H4 (cell line): Measurements from ENCODE around the gene LMNTD2. TPM values are rescaled to one million over a fixed set of nuclear protein-coding genes. Genes with fewer than 3 reads are reported as not detected.
A peak's percentile ranks its signal among the peaks of the same experiment; 100 is the strongest.
"Not testable (repeated sequence)": the region's sequence is repeated elsewhere in the genome, so short reads cannot be mapped to it uniquely, and the experiment has no call there.

Source experiments
- DNase-seq: peaks from one replicate; pipeline ENCODE4 v3.0.0-alpha.2; 2015; ENCODE audit warnings: low spot score
- total RNA-seq: library from RNA; depleted of rRNA; stranded (reverse); fragments of >200 nt; shearing (Covaris generic); gene quantifications from 2 replicates; pipeline ENCODE4 v1.2.3, GENCODE V29; 2014

The LMNTD2 gene
- total RNA-seq, 1 experiment from 2014 or later: 1.4 TPM

GRCh38 chr11:535210-535518, 25.4 kb downstream of the LMNTD2 start:
- no peak for DNase-seq

- no peak for DNase-seq
Observed at GRCh38 chr11:534396-535209, 25.9 kb downstream of the LMNTD2 start.

GRCh38 chr11:533586-534395, 26.7 kb downstream of the LMNTD2 start:
- DNase-seq: no peak

- no peak for DNase-seq
Observed at GRCh38 chr11:532986-533585, 27.5 kb downstream of the LMNTD2 start.

- no peak for DNase-seq
Observed at GRCh38 chr11:532527-532985, 28.0 kb downstream of the LMNTD2 start.

- DNase-seq: no peak
Observed at GRCh38 chr11:531919-532526, 28.5 kb downstream of the LMNTD2 start.

- DNase-seq: no peak
Observed at GRCh38 chr11:530960-531831, 29.3 kb downstream of the LMNTD2 start.

GRCh38 chr11:529728-530411, 30.7 kb downstream of the LMNTD2 start:
- no peak for DNase-seq

GRCh38 chr11:528815-529727, 31.5 kb downstream of the LMNTD2 start:
- DNase-seq: no peak

GRCh38 chr11:528166-528814, 32.2 kb downstream of the LMNTD2 start:
- DNase-seq: no peak

- DNase-seq: no peak
Observed at GRCh38 chr11:526192-526591, 34.3 kb downstream of the LMNTD2 start.

GRCh38 chr11:521177-521688, 39.3 kb downstream of the LMNTD2 start:
- DNase-seq: no peak

- no peak for DNase-seq
Observed at GRCh38 chr11:520428-521176, 39.9 kb downstream of the LMNTD2 start.

- DNase-seq: peak; percentile 97
Observed at GRCh38 chr11:518463-519202, 41.9 kb downstream of the LMNTD2 start.

- not testable (repeated sequence) for DNase-seq
Observed at GRCh38 chr11:516918-517685, 43.4 kb downstream of the LMNTD2 start.

GRCh38 chr11:516400-516799, 44.1 kb downstream of the LMNTD2 start:
- DNase-seq: no peak

GRCh38 chr11:515131-515530, 45.4 kb downstream of the LMNTD2 start:
- DNase-seq: no peak
